22Rv1 (cell line): ENCODE data around the gene CCM2.

Experiments used
- ZFX ChIP-seq: fragments of 450-650 bp; IDR thresholded peaks from 2 replicates; pipeline ENCODE4 v1.6.1; 2017; ENCODE audit warnings: antibody characterized with exemption, borderline replicate concordance
- TF ChIP-seq, protein P1 (sequence below): fragments of 450-650 bp; IDR thresholded peaks from 2 replicates; pipeline ENCODE4 v1.5.1; 2017; ENCODE audit warnings: mild to moderate bottlenecking

DNA sequence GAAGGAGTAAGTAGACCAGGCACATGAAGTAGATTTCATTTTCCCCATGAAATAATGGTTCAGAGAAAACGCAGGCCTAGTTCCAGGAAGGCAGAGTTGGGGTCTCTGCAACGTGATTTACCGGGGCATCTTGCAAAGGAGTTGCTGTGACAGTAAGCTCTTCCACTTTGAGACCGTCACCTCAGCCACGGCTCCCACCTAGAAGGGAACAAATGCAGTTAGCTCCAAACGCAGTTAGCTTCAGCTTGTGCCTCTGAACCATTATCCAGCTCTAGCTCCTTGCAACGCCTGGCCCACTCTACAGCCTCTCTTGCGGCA lies 14.1 kb upstream of the CCM2 start:
- TF ChIP-seq, protein P1, sequence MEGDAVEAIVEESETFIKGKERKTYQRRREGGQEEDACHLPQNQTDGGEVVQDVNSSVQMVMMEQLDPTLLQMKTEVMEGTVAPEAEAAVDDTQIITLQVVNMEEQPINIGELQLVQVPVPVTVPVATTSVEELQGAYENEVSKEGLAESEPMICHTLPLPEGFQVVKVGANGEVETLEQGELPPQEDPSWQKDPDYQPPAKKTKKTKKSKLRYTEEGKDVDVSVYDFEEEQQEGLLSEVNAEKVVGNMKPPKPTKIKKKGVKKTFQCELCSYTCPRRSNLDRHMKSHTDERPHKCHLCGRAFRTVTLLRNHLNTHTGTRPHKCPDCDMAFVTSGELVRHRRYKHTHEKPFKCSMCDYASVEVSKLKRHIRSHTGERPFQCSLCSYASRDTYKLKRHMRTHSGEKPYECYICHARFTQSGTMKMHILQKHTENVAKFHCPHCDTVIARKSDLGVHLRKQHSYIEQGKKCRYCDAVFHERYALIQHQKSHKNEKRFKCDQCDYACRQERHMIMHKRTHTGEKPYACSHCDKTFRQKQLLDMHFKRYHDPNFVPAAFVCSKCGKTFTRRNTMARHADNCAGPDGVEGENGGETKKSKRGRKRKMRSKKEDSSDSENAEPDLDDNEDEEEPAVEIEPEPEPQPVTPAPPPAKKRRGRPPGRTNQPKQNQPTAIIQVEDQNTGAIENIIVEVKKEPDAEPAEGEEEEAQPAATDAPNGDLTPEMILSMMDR = no peak
- no peak for TF ChIP-seq ZFX
